Fibroblast of lung (primary cell): ENCODE measurements around the gene CADM2. TPM values are rescaled to one million over a fixed set of nuclear protein-coding genes. Genes with fewer than 3 reads are reported as not detected.

Experiments used
- DNase-seq, 2 donors: peaks; one replicate each; pipeline versions ENCODE4 v3.0.0 to v3.0.0-alpha.2; 2010; ENCODE audit warnings: low read depth in 2 of 2
- H2AFZ ChIP-seq: 2 replicates; pipeline ENCODE4 v1.5.1; 2012; ENCODE audit warnings: low read length, control low read depth, inconsistent platforms
- H3K27ac ChIP-seq: 2 replicates; pipeline ENCODE4 v1.5.1; 2011; ENCODE audit warnings: low read length, control low read depth; ENCODE audit not compliant: insufficient read depth
- H3K27me3 ChIP-seq: 2 replicates; pipeline ENCODE4 v1.5.1; 2011; ENCODE audit warnings: mild to moderate bottlenecking, low read length; ENCODE audit not compliant: control insufficient read depth, insufficient read depth
- H3K36me3 ChIP-seq: 2 replicates; pipeline ENCODE4 v1.5.1; 2011; ENCODE audit warnings: low read length; ENCODE audit not compliant: control insufficient read depth, insufficient read depth
- H3K4me1 ChIP-seq: 2 replicates; pipeline ENCODE4 v1.5.1; 2011; ENCODE audit warnings: low read length; ENCODE audit not compliant: control insufficient read depth, insufficient read depth; ENCODE audit errors: extremely low read depth
- H3K4me2 ChIP-seq: 2 replicates; pipeline ENCODE4 v1.5.1; 2011; ENCODE audit warnings: low read length, control low read depth; ENCODE audit not compliant: insufficient read depth; ENCODE audit errors: extremely low read depth
- H3K4me3 ChIP-seq, 4 experiments: fragments of 200-600 bp in 1 of 4; sonication (generic) in 1 of 4; replicated peaks in 1 of 4; 2 replicates each; pipeline ENCODE4 v1.5.1; 2011 to 2016; ENCODE audit warnings: low read length in 4 of 4, low read depth in 3 of 4, mild to moderate bottlenecking in 3 of 4, control low read depth in 2 of 4, inconsistent platforms in 1 of 4, mixed read lengths in 1 of 4; ENCODE audit not compliant: insufficient read depth in 1 of 4; ENCODE audit errors: control extremely low read depth in 1 of 4
- H3K79me2 ChIP-seq: 2 replicates; pipeline ENCODE4 v1.5.1; 2012; ENCODE audit warnings: mild to moderate bottlenecking, low read length, inconsistent platforms; ENCODE audit not compliant: control insufficient read depth, insufficient read depth
- H3K9ac ChIP-seq: 2 replicates; pipeline ENCODE4 v1.5.1; 2011; ENCODE audit warnings: mild to moderate bottlenecking, low read length, control low read depth; ENCODE audit not compliant: insufficient read depth
- H3K9me3 ChIP-seq: 2 replicates; pipeline ENCODE4 v1.5.1; 2012; ENCODE audit warnings: low read depth, low read length; ENCODE audit not compliant: control insufficient read depth, insufficient read depth
- H4K20me1 ChIP-seq: 2 replicates; pipeline ENCODE4 v1.5.1; 2011; ENCODE audit warnings: low read length; ENCODE audit not compliant: control insufficient read depth, insufficient read depth; ENCODE audit errors: extremely low read depth
- EZH2 ChIP-seq: IDR thresholded peaks from 2 replicates; pipeline ENCODE4 v1.5.1; 2012; ENCODE audit warnings: low read length, control low read depth, mild to moderate bottlenecking; ENCODE audit errors: missing control alignments
- polyA plus RNA-seq, 2 donors: library from polyadenylated mRNA; depleted of rRNA in 1 of 2; stranded (reverse) in 1 of 2; unstranded in 1 of 2; fragments of >200 nt; gene quantifications; 2 replicates each; pipeline ENCODE4 v1.2.1, GENCODE V29; 2011 to 2012; ENCODE audit warnings: missing spikeins in 1 of 2
- total RNA-seq: library from RNA; depleted of rRNA; stranded (reverse); fragments of >200 nt; gene quantifications from 2 replicates; pipeline ENCODE4 v1.2.1, GENCODE V29; 2014
- TF ChIP-seq, protein P1 (sequence below), 2 donors: IDR thresholded peaks in 1 of 2; conservative IDR thresholded peaks in 1 of 2; 1 replicate in 1 of 2; 2 replicates in 1 of 2; pipeline ENCODE4 v1.5.1; 2011 to 2012; ENCODE audit warnings: low read length in 2 of 2, control low read depth in 1 of 2, inconsistent platforms in 1 of 2, low read depth in 1 of 2, mild to moderate bottlenecking in 1 of 2

Gene CADM2
- total and polyA plus RNA-seq, 2 donors (not counting 1 experiment from before 2014, with no cell fraction given): under 0.01 to 0.12 TPM

DNA sequence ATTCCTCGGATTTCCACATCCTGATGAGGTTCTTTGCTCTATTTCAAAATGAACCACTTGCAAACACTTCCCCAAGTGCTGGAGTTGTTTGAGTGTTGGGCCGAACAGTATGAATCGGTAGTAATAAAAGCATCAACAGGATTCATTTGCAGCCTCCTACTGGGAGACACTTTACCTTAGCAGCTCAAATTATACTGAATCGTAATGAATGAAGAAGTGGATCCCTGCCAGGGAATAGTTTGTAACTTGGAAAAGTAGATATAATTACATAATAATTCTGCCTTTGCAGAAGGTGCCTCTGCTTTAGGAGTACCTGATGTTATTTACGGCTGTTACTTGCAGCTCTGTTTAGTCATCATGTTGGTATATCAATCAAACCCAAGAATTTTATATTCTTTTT, 669.1 kb downstream of the CADM2 start:
- Histone ChIP-seq H4K20me1 (no peaks in the 10 kb centered on the region), H3K36me3 (no peaks in the 10 kb centered on the region), H3K9me3 (no peaks in the 10 kb centered on the region), H3K4me1 (no peaks in the 10 kb centered on the region), H3K27me3 (no peaks in the 10 kb centered on the region), H3K27ac (no peak overlapping the region), H3K4me2 (no peak overlapping the region), H2AFZ (no peak overlapping the region), H3K4me3 (no peak overlapping the region), H3K79me2 (no peaks in the 10 kb centered on the region), H3K9ac (no peak overlapping the region)
- TF ChIP-seq, protein P1, sequence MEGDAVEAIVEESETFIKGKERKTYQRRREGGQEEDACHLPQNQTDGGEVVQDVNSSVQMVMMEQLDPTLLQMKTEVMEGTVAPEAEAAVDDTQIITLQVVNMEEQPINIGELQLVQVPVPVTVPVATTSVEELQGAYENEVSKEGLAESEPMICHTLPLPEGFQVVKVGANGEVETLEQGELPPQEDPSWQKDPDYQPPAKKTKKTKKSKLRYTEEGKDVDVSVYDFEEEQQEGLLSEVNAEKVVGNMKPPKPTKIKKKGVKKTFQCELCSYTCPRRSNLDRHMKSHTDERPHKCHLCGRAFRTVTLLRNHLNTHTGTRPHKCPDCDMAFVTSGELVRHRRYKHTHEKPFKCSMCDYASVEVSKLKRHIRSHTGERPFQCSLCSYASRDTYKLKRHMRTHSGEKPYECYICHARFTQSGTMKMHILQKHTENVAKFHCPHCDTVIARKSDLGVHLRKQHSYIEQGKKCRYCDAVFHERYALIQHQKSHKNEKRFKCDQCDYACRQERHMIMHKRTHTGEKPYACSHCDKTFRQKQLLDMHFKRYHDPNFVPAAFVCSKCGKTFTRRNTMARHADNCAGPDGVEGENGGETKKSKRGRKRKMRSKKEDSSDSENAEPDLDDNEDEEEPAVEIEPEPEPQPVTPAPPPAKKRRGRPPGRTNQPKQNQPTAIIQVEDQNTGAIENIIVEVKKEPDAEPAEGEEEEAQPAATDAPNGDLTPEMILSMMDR (conservative IDR thresholded peaks at IDR 0.05 in 1 of 2, IDR thresholded peaks at IDR 0.05 in 1 of 2; ENCODE audit: low read depth in 1 of 2, low read length in 2 of 2): no peak
- no peak for TF ChIP-seq EZH2
- no peak for DNase-seq

DNA sequence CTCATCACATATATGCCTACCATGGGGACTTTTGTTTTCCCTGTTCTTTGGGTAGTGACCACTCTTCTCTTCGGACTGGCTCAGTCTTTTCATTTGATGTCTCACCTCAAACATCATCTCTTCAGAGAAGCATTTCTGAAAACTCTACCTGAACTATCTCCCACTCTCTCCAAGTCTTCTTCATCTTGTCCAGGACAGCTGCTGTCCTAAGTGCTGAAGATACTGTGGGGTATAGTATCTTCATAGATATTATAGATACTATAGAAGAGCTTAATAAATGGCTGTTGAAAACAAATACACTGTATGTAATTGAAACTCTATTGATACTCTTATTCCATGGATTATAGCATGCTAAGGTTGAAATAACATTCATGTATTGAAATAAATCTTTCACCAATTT, 672.3 kb downstream of the CADM2 start:
- no peak overlapping the region for H3K9ac ChIP-seq
- H3K9me3 ChIP-seq: no peaks in the 10 kb centered on the region
- no peak for DNase-seq
- H3K4me2 ChIP-seq: no peak overlapping the region
- H3K4me3 ChIP-seq: no peak overlapping the region
- H3K27me3 ChIP-seq: no peaks in the 10 kb centered on the region
- TF ChIP-seq, protein P1 (conservative IDR thresholded peaks at IDR 0.05 in 1 of 2, IDR thresholded peaks at IDR 0.05 in 1 of 2; ENCODE audit: low read depth in 1 of 2, low read length in 2 of 2): no peak
- TF ChIP-seq EZH2: no peak
- no peaks in the 10 kb centered on the region for H4K20me1 ChIP-seq
- H2AFZ ChIP-seq: no peak overlapping the region
- no peak overlapping the region for H3K27ac ChIP-seq
- no peaks in the 10 kb centered on the region for H3K36me3 ChIP-seq
- H3K4me1 ChIP-seq: no peaks in the 10 kb centered on the region
- no peaks in the 10 kb centered on the region for H3K79me2 ChIP-seq

DNA sequence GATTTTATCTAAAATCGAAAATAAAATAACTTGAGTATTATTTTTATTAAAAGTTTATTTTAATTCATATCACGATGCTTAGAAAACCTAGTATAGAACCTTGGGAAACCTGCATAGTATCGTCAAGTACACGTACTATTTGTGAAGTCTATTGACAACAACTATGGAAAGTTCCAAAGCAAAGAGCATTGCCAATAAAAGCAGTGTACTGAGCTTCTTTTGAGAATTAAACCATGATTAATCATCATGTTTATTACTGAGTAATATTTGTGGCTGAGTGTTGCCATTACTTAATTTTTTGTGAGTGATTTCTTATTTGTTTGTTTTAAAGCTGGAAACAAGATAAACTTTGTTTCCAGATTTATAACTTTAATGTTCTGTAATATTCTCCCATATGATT, 674.1 kb downstream of the CADM2 start:
- DNase-seq: no peak

More for the DNA sequence above, 674.1 kb downstream of the CADM2 start:
- H2AFZ ChIP-seq: no peak overlapping the region
- no peaks in the 10 kb centered on the region for H4K20me1 ChIP-seq
- H3K4me2 ChIP-seq: no peak overlapping the region
- no peak for TF ChIP-seq EZH2
- TF ChIP-seq, protein P1 (conservative IDR thresholded peaks at IDR 0.05 in 1 of 2, IDR thresholded peaks at IDR 0.05 in 1 of 2; ENCODE audit: low read depth in 1 of 2, low read length in 2 of 2): no peak
- no peak overlapping the region for H3K27ac ChIP-seq
- H3K4me1 ChIP-seq: no peaks in the 10 kb centered on the region
- H3K36me3 ChIP-seq: no peaks in the 10 kb centered on the region
- H3K9me3 ChIP-seq: no peaks in the 10 kb centered on the region
- H3K27me3 ChIP-seq: no peaks in the 10 kb centered on the region
- no peaks in the 10 kb centered on the region for H3K79me2 ChIP-seq
- H3K9ac ChIP-seq: no peak overlapping the region
- no peak overlapping the region for H3K4me3 ChIP-seq
